Activated T-helper 2 cell treated with anti-CD3 and anti-CD28 coated beads, Interferon-gamma antibody, Interleukin-2, Interleukin-4, amounts not matched to agents 10 μg/mL and 5 μg/mL and 100 μg/mL, durations not matched to agents 14 hours and 24 hours and 36 hours (primary cell): ENCODE results near the gene NEK3. TPM values are rescaled to one million over a fixed set of nuclear protein-coding genes. Genes with fewer than 3 reads are reported as not detected.
"Not testable (repeated sequence)": the region's sequence is repeated elsewhere in the genome, so short reads cannot be mapped to it uniquely, and the experiment has no call there.

Source experiments
- DNase-seq: peaks from one replicate; pipeline ENCODE4 v3.0.0; 2021; ENCODE audit warnings: low spot score
- H3K27ac Mint-ChIP-seq: one replicate; pipeline ENCODE4 v1.8.0; 2021; ENCODE audit warnings: mixed read lengths
- H3K27me3 Mint-ChIP-seq: one replicate; pipeline ENCODE4 v1.8.0; 2021; ENCODE audit warnings: low read depth, mixed read lengths
- H3K36me3 Mint-ChIP-seq: one replicate; pipeline ENCODE4 v1.8.0; 2021; ENCODE audit warnings: low read depth, mixed read lengths
- H3K4me1 Mint-ChIP-seq: one replicate; pipeline ENCODE4 v1.8.0; 2021; ENCODE audit warnings: low read depth, mixed read lengths
- H3K4me3 Mint-ChIP-seq: one replicate; pipeline ENCODE4 v1.8.0; 2021; ENCODE audit warnings: low read depth, mild to moderate bottlenecking, moderate library complexity, mixed read lengths
- H3K9me3 Mint-ChIP-seq: one replicate; pipeline ENCODE4 v1.8.0; 2021; ENCODE audit warnings: mixed read lengths
- intact Hi-C: fragments of 100-400 bp; cut with micrococcal nuclease; formaldehyde crosslinking; loops from one replicate; pipeline ENCODE4 v1.15.1; 2023
- total RNA-seq: library from RNA; stranded (reverse); gene quantifications from 2 replicates; pipeline ENCODE4 v1.2.3, GENCODE V29; 2022

The NEK3 gene
- total RNA-seq, 1 donor from 2014 or later, result 10.0 TPM

DNA sequence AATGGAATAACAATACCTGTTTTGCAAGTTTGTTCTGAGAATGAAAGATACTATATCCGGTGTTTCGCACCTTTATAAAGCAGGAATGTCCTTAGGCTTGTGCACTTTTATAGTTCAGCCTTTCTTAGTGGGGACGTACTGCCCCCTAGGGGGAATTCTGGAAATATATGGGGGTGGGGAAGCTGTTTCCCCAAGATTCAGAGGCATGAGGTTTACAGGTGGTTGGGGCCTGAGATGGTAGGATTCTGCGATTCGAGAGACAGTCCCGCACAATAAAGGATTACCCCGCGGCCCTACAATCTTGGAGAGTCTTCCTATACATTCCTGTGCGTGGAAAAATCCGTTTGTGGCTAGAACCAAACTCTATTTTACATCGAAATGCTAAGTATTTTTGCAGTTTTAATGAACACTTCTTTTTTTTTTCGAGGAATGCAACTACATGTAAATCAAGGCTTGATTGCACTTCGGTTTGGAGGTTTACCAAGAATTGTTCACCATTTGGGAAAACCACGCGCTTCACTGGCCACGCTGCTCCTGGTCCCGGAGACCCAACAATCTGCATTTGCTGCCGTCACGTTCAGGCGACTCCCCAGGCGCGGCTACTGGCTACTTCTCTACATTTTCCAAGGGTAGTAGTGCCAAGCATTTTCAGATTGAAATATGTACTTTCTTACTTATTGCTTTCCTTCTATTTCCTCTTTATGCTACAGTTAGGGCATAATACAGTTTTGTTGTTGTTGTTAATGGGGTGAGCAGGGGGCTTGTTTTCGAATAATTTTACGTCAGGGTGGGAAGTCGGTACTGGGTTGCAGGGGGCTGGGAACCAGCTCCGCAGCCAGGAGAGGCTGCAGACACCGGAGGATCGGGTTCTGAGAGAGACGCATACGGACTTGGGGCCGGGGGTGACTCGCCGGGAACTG, 31.4 kb downstream of the NEK3 start:
- Mint-ChIP-seq H3K27me3 (peaks cover 19% of the 10 kb centered on the region), H3K4me3 (peak overlapping the region; percentile 71), H3K36me3 (no peaks in the 10 kb centered on the region), H3K9me3 (no peaks in the 10 kb centered on the region), H3K27ac (no peak overlapping the region), H3K4me1 (peaks cover 16% of the 10 kb centered on the region)
- DNase-seq, result peak; percentile 32
- intact Hi-C loops, result loop anchor here (1.0 to 5.0 kb wide), 6 partner anchors 67 to 1001 kb away; partner anchors contain the start of gene TMEM272

DNA sequence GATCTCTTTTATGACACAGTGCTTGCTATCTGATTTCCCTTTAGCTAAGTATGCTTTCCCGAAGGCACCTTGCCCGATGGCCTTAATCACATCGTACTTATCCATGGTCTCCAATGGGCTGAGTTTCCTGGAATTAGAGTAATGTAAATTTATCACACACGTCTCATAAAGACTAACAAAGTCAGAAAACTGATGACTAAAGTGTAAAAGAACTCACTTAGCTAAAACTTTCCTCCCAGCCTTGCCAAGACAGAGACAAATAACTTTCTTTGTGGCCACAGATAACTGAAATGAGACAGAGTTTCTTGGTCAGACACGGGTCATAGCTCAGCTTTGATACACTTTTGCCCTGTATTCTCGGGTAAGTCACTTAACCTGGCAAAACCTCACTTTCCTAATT, 32.0 kb downstream of the NEK3 start:
- Mint-ChIP-seq H3K36me3 (no peaks in the 10 kb centered on the region), H3K9me3 (no peaks in the 10 kb centered on the region), H3K4me1 (peaks cover 16% of the 10 kb centered on the region), H3K27ac (no peak overlapping the region), H3K4me3 (no peak overlapping the region), H3K27me3 (peaks cover 22% of the 10 kb centered on the region)
- DNase-seq, result no peak
- intact Hi-C loops, result loop anchor here (1.0 to 5.0 kb wide), 4 partner anchors 127 to 1000 kb away; partner anchors contain the start of gene TMEM272

DNA sequence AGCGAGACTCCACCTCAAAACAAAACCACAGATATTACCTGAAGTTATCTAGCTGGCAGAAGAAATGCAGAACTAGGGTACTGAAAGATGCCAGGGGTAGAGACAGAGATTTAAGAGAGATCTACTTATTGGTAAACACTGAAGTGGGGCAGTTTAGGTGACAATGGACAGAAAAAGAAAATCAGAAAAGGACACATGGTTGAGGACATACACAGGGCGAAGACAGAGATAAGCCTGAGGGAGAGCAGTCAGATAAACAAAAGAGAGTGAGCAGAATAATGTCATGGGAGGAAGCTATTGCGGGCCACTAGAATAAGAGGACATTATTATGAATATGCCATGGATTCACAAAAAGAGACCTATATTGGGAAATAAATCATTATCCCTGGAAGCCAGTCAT, 33.9 kb downstream of the NEK3 start:
- no peak for DNase-seq
- no peaks in the 10 kb centered on the region for H3K9me3 Mint-ChIP-seq
- peaks cover 16% of the 10 kb centered on the region for H3K4me1 Mint-ChIP-seq
- intact Hi-C loops, result loop anchor here (5.0 kb wide), 2 partner anchors 278 to 998 kb away; partner anchors contain the start of gene TMEM272
- no peak overlapping the region for H3K4me3 Mint-ChIP-seq
- no peaks in the 10 kb centered on the region for H3K36me3 Mint-ChIP-seq
- H3K27ac Mint-ChIP-seq, result no peak overlapping the region
- peaks cover 22% of the 10 kb centered on the region for H3K27me3 Mint-ChIP-seq

DNA sequence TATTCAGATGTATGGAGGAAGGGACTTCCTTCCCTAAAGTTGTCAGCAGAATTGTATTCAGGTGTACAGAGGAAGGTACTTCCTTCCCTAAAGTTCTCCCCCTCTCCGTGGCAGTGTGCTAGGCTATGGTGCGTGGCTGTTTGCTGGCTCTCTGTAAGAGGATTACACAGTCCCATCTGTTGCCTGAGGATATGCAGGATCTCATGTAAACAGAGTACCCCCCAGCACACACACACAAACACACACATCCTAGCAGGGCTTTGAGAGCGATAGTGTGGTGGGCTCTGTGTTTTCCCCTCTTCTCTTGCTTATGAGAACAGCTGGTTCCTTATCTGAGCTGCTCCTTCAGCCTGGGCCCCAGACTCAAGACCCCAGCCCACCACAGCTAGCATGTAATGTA, 40.8 kb downstream of the NEK3 start:
- DNase-seq, result no peak
- Mint-ChIP-seq H3K4me1 (no peaks in the 10 kb centered on the region), H3K27me3 (peaks cover 32% of the 10 kb centered on the region), H3K9me3 (no peaks in the 10 kb centered on the region), H3K36me3 (no peaks in the 10 kb centered on the region), H3K4me3 (no peak overlapping the region), H3K27ac (no peak overlapping the region)
- intact Hi-C loops, result no loop called here

DNA sequence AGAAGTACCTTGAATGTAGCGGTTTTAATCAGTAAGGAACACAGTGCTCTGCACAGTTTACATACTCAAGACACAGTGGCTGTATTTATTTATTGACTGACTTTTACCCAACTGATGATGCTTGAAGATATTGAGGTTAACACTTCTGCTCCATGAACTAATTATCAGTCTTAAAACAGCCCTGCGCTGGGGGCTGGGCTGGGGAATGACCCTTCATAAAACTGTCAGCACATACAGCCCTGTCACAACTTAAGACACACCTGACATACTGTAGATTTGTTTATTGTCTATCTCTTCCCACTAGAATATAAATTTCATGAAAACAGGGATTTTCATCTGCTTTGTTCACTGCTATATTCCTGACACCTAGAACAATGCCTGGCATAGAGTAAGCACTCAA, 41.3 kb downstream of the NEK3 start:
- Mint-ChIP-seq H3K4me1 (no peaks in the 10 kb centered on the region), H3K27me3 (peaks cover 30% of the 10 kb centered on the region), H3K36me3 (no peaks in the 10 kb centered on the region), H3K9me3 (no peaks in the 10 kb centered on the region), H3K27ac (no peak overlapping the region), H3K4me3 (no peak overlapping the region)
- no peak for DNase-seq
- intact Hi-C loops, result no loop called here

DNA sequence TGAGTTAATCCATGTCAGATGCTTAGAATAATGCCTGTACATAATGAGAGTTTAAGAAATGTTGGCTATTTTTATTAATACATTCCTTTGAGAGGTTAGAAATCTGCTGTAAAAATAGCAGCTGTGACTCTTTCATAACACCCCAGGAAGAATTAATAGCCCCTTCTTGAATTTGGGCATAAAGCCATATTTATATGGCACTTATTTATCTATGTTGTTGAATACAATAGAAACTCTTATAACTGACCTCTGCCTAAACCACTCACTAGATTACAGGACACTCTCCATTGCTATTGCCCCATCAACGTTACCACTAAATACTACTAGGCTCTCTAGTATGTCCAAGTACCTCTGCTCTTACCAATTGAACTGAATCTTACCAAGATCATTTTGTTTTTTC, 46.8 kb downstream of the NEK3 start:
- Mint-ChIP-seq H3K9me3 (no peaks in the 10 kb centered on the region), H3K4me1 (no peaks in the 10 kb centered on the region), H3K27ac (no peak overlapping the region), H3K4me3 (no peak overlapping the region), H3K27me3 (peaks cover 33% of the 10 kb centered on the region), H3K36me3 (no peaks in the 10 kb centered on the region)
- intact Hi-C loops, result no loop called here
- no peak for DNase-seq

DNA sequence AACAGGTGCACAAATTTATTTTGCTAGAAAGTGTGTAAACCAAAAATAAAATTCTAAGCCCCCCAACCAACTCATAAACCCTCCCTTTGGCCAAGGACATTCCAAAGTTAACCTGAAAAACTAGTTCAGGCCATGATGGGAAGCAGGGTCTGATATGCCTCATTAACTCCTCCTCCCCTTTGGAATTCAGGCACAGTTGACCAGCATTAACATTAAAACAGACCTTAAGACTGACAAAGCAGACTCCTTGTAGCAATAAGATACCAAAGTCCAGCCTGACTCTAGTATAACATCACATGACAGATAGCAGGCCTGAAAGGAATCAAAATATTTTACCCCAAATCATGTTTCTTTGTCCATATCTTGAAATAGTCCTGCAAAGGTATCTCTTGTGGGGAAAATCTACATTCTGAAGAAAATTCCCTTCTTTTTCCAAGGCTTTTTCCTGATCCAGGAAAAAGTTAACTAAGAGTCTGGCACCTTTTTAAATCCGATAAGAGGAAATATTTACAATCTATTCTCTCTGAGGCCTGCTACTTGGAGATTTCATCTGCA, 50.2 kb downstream of the NEK3 start:
- H3K27me3 Mint-ChIP-seq, result peaks cover 27% of the 10 kb centered on the region
- H3K9me3 Mint-ChIP-seq, result no peaks in the 10 kb centered on the region
- no peak overlapping the region for H3K4me3 Mint-ChIP-seq
- DNase-seq, result no peak
- intact Hi-C loops, result no loop called here
- no peak overlapping the region for H3K27ac Mint-ChIP-seq
- no peaks in the 10 kb centered on the region for H3K36me3 Mint-ChIP-seq
- peaks cover 1% of the 10 kb centered on the region for H3K4me1 Mint-ChIP-seq

DNA sequence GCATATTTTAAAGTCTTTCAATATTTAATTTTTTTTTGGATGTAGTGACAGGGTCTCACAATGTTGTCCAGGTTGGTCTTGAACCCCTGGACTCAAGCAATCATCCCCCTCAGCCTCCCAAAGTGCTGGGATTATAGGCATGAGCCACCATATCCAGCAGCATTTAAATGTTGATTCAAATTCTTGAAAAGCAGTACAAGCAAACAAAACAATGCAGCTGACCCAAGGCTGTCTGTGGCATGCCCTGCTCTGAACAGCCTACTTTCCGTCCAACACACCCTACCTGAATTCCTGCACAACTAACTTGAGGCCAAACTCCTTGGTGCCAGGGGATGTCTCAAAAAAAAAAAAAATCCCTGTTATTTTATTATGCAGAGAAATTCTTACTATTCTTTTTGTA, 53.6 kb downstream of the NEK3 start:
- no peak for DNase-seq
- Mint-ChIP-seq H3K4me1 (peaks cover 1% of the 10 kb centered on the region), H3K4me3 (no peak overlapping the region), H3K27ac (no peak overlapping the region), H3K27me3 (peaks cover 12% of the 10 kb centered on the region), H3K36me3 (no peaks in the 10 kb centered on the region), H3K9me3 (no peaks in the 10 kb centered on the region)
- intact Hi-C loops, result no loop called here

DNA sequence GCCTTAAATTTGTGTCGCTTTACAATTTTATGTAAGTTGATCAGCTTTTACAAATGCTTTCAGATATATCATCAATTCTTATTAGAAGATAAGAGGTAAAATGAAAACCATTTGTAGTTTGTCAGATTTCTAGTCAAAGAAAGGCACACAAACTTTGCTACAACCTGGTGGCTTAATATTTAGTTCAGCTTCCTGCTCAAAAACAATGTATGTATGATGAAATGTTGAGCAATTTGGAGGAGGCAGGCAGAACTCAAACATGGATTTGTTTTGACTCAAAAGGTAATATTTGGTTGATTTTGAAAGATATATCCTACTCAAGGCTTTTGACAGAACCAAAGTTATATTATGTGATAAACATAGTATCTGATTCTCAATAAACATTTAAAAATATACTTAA, 54.8 kb downstream of the NEK3 start:
- no peak for DNase-seq
- H3K36me3 Mint-ChIP-seq, result no peaks in the 10 kb centered on the region
- no peaks in the 10 kb centered on the region for H3K9me3 Mint-ChIP-seq
- H3K27ac Mint-ChIP-seq, result no peak overlapping the region
- H3K4me1 Mint-ChIP-seq, result peaks cover 1% of the 10 kb centered on the region
- no peak overlapping the region for H3K4me3 Mint-ChIP-seq
- intact Hi-C loops, result no loop called here
- H3K27me3 Mint-ChIP-seq, result peaks cover 2% of the 10 kb centered on the region

DNA sequence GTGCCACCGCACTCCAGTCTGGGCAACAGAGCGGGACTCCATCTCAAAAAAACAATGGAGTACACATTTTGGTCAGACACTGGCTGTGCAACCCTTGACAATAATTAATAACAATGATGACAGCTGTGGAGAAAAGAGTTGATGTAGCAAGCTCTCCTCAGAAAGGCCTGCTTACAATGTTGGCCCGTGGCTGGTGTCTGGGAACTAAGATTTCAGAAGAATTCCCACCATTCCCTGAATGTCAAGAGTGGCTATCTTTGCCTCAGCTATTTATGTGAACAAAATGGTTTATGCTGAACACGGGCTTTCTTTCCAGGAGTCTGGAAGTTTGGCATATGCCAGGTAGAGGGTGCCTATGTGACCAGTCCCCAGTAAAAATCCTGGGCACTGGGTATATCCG, 56.0 kb downstream of the NEK3 start:
- intact Hi-C loops, result no loop called here
- no peak overlapping the region for H3K27ac Mint-ChIP-seq
- no peaks in the 10 kb centered on the region for H3K36me3 Mint-ChIP-seq
- peaks cover 1% of the 10 kb centered on the region for H3K4me1 Mint-ChIP-seq
- no peak overlapping the region for H3K4me3 Mint-ChIP-seq
- no peaks in the 10 kb centered on the region for H3K9me3 Mint-ChIP-seq
- H3K27me3 Mint-ChIP-seq, result no peaks in the 10 kb centered on the region
- DNase-seq, result no peak

DNA sequence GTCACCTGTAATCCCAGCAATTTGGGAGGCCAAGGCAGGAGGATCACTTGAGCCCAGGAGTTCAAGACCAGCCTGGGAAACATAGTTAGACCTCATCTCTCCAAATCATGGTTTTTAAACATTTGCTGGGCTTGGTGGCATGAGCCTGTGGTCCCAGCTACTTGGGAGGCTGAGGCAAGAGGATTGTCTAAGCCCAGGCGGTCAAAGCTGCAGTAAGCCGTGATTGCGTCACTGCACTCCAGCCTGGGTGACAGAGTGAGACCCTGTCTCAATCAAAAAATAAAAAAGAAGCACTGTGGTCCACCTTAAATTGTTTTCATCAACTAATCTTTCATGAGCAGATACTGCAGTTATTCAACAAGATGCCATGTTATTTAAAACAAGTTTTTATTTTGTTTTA, 57.0 kb downstream of the NEK3 start:
- H3K9me3 Mint-ChIP-seq, H3K4me3 Mint-ChIP-seq, H3K27me3 Mint-ChIP-seq, DNase-seq, intact Hi-C loops, H3K36me3 Mint-ChIP-seq, H3K4me1 Mint-ChIP-seq, H3K27ac Mint-ChIP-seq: not testable (repeated sequence)

DNA sequence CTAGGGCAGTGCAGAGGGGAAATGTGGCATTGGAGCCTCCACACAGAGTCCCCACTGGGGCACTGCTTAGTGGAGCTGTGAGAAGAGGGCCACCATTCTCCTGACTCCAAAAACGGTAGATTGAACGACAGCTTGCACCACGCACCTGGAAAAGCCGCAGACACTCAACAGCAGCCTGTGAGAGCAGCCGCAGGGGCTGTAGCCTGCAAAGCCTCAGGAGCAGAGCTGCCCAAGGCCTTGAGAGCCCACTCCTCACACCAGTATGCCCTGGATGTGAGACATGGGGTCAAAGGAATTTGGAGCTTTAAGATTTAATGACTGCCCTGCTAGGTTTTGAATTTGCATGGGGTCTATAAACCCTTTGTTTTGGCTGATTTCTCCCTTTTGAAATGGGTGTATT, 62.2 kb downstream of the NEK3 start:
- intact Hi-C loops, result no loop called here

DNA sequence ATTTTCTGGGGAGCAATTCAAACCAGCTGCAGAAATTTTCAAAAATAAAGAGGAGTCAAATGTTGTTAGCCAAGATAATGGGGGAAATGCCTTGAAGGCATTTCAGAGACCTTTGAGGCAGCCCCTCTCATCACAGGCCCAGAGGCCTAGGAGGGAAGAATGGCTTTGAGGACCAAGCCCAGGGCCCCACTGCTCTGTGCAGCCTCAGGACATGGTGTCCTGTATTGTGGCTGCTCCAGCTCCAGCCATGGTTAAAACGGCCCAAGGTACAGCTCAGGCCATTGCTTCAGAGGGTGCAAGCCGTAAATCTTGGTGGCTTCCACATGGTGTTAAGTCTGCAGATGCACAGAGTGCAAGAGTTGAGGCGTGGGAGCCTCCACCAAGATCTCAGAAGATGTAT, 62.6 kb downstream of the NEK3 start:
- Mint-ChIP-seq H3K27ac (no peak overlapping the region), H3K4me3 (no peak overlapping the region)

More for the DNA sequence above, 62.2 kb downstream of the NEK3 start:
- DNase-seq, result no peak
- H3K9me3 Mint-ChIP-seq, result no peaks in the 10 kb centered on the region
- H3K4me1 Mint-ChIP-seq, result no peaks in the 10 kb centered on the region
- H3K27ac Mint-ChIP-seq, result no peak overlapping the region
- H3K27me3 Mint-ChIP-seq, result peaks cover 4% of the 10 kb centered on the region
- no peak overlapping the region for H3K4me3 Mint-ChIP-seq
- H3K36me3 Mint-ChIP-seq, result no peaks in the 10 kb centered on the region

More for the DNA sequence above, 62.6 kb downstream of the NEK3 start:
- H3K36me3 Mint-ChIP-seq, result no peaks in the 10 kb centered on the region
- no peaks in the 10 kb centered on the region for H3K4me1 Mint-ChIP-seq
- intact Hi-C loops, result no loop called here
- no peaks in the 10 kb centered on the region for H3K9me3 Mint-ChIP-seq
- H3K27me3 Mint-ChIP-seq, result peaks cover 4% of the 10 kb centered on the region
- DNase-seq, result no peak
